ENCODE measurements around the gene IGDCC3. TPM values are rescaled to one million over a fixed set of nuclear protein-coding genes. Genes with fewer than 3 reads are reported as not detected.

Gene IGDCC3
- total RNA-seq, 1 experiment from 2014 or later, result 0.32 TPM

DNA sequence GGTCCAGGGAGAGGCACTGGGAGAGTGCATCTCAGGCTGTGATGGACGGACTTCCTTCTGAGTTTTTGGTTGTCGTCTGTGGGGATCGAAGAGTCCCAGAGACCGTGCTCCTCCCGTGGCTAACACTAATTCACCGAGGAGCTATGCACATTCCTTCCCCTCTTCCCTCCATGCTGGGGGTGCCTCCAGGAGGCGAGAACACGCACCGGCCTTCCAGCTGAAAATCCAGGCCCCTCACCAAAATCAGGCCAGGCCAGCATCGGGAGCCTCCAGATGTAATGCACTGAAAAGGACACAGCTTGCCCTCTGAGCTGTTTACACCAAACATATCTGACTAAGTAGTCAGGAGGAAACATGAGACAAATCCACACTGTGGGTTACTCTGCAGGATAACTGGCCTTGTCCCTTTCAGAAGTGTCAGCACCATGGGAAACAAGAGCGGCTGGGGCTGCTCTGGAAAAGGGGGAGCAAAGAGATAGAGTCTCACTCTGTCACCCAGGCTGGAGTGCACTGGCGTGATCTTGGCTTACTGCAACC is 67.9 kb downstream of the IGDCC3 start:
- ChIA-PET POLR2A (ENCODE audit: low non-redundant PET) (no interaction called here), CTCF (no interaction called here)
- TF ChIP-seq, protein P1, sequence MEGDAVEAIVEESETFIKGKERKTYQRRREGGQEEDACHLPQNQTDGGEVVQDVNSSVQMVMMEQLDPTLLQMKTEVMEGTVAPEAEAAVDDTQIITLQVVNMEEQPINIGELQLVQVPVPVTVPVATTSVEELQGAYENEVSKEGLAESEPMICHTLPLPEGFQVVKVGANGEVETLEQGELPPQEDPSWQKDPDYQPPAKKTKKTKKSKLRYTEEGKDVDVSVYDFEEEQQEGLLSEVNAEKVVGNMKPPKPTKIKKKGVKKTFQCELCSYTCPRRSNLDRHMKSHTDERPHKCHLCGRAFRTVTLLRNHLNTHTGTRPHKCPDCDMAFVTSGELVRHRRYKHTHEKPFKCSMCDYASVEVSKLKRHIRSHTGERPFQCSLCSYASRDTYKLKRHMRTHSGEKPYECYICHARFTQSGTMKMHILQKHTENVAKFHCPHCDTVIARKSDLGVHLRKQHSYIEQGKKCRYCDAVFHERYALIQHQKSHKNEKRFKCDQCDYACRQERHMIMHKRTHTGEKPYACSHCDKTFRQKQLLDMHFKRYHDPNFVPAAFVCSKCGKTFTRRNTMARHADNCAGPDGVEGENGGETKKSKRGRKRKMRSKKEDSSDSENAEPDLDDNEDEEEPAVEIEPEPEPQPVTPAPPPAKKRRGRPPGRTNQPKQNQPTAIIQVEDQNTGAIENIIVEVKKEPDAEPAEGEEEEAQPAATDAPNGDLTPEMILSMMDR (conservative IDR thresholded peaks at IDR 0.05; ENCODE audit: low read depth, low read length), result no peak
- no peak for TF ChIP-seq EZH2 (IDR thresholded peaks at IDR 0.05; ENCODE audit: borderline replicate concordance, low read depth, low read length, poor library complexity, severe bottlenecking)
- no peak for DNase-seq (ENCODE audit: low spot score)
- Histone ChIP-seq H3K4me1 (ENCODE audit: insufficient read depth, low read length, poor library complexity, severe bottlenecking) (no peaks in the 10 kb centered on the region), H3K27me3 (replicated peaks; ENCODE audit: insufficient read depth, low read depth, low read length, poor library complexity) (no peaks in the 10 kb centered on the region), H3K36me3 (ENCODE audit: insufficient read depth, low read length, poor library complexity, severe bottlenecking) (no peaks in the 10 kb centered on the region), H3K9me3 (ENCODE audit: low read depth, low read length, poor library complexity, severe bottlenecking) (no peaks in the 10 kb centered on the region), H3K4me3 (ENCODE audit: low read depth, low read length, poor library complexity, severe bottlenecking) (no peak overlapping the region), H3K27ac (ENCODE audit: low read depth, low read length, poor library complexity, severe bottlenecking) (no peak overlapping the region)
- intact Hi-C loops (cut with micrococcal nuclease; ENCODE audit: unreplicated experiment), result no loop called here
- BruUV-seq (replicated peaks), result no TSS peak

DNA sequence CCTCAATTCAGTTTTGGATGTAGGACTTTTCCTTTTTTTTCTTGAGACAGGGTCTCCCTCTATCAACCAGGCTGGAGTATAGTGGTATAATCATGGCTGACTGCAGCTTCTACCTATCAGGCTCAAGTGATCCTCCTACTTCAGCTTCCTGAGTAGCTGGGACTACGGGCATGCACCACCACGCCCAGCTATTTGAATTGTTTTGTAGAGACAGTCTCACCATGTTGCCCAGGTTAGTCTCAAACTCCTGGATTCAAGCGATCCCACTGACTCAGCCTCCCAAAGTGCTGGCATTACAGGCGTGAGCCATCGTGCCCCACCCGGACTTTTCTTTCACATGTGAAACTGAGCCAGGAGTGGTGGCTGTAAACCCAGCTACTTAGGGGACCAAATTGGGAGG is 69.8 kb downstream of the IGDCC3 start:
- ChIA-PET CTCF (no interaction called here), POLR2A (ENCODE audit: low non-redundant PET) (no interaction called here)
- H3K27ac ChIP-seq (ENCODE audit: low read depth, low read length, poor library complexity, severe bottlenecking), result no peak overlapping the region
- DNase-seq (ENCODE audit: low spot score), result no peak
- H3K4me1 ChIP-seq (ENCODE audit: insufficient read depth, low read length, poor library complexity, severe bottlenecking), result peaks cover 10% of the 10 kb centered on the region
- no peaks in the 10 kb centered on the region for H3K9me3 ChIP-seq (ENCODE audit: low read depth, low read length, poor library complexity, severe bottlenecking)
- no peaks in the 10 kb centered on the region for H3K36me3 ChIP-seq (ENCODE audit: insufficient read depth, low read length, poor library complexity, severe bottlenecking)
- H3K27me3 ChIP-seq (replicated peaks; ENCODE audit: insufficient read depth, low read depth, low read length, poor library complexity), result no peaks in the 10 kb centered on the region
- intact Hi-C loops (cut with micrococcal nuclease; ENCODE audit: unreplicated experiment), result no loop called here
- no TSS peak for BruUV-seq (replicated peaks)
- TF ChIP-seq, protein P1 (conservative IDR thresholded peaks at IDR 0.05; ENCODE audit: low read depth, low read length), result no peak
- TF ChIP-seq EZH2 (IDR thresholded peaks at IDR 0.05; ENCODE audit: borderline replicate concordance, low read depth, low read length, poor library complexity, severe bottlenecking), result no peak
- H3K4me3 ChIP-seq (ENCODE audit: low read depth, low read length, poor library complexity, severe bottlenecking), result no peak overlapping the region

DNA sequence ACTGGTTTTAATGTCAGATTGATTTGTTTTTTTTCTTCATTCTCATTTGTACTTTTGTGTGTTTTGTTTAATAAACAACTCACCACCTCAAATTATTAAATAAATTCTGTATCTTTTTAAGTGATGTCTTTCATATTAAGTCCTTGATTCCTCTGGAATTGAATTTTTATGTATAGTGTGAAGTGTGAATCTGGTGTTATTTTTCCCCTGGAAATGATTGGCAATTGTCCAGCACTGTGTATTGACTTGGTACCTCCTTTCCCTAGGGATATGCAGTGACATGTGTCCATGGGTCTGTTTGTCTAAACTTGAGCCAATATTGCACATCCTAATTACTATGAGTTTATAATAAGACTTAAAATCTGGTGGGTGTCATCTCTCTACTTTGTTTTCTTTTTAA is 71.3 kb downstream of the IGDCC3 start:
- H3K4me1 ChIP-seq (ENCODE audit: insufficient read depth, low read length, poor library complexity, severe bottlenecking), result peaks cover 10% of the 10 kb centered on the region
- no peak for DNase-seq (ENCODE audit: low spot score)
- no peaks in the 10 kb centered on the region for H3K36me3 ChIP-seq (ENCODE audit: insufficient read depth, low read length, poor library complexity, severe bottlenecking)
- no peaks in the 10 kb centered on the region for H3K9me3 ChIP-seq (ENCODE audit: low read depth, low read length, poor library complexity, severe bottlenecking)
- BruUV-seq (replicated peaks), result no TSS peak
- intact Hi-C loops (cut with micrococcal nuclease; ENCODE audit: unreplicated experiment), result no loop called here
- TF ChIP-seq, protein P1 (conservative IDR thresholded peaks at IDR 0.05; ENCODE audit: low read depth, low read length), result no peak
- no peak for TF ChIP-seq EZH2 (IDR thresholded peaks at IDR 0.05; ENCODE audit: borderline replicate concordance, low read depth, low read length, poor library complexity, severe bottlenecking)
- CTCF ChIA-PET, result no interaction called here
- H3K4me3 ChIP-seq (ENCODE audit: low read depth, low read length, poor library complexity, severe bottlenecking), result no peak overlapping the region
- no peak overlapping the region for H3K27ac ChIP-seq (ENCODE audit: low read depth, low read length, poor library complexity, severe bottlenecking)
- no peaks in the 10 kb centered on the region for H3K27me3 ChIP-seq (replicated peaks; ENCODE audit: insufficient read depth, low read depth, low read length, poor library complexity)
- POLR2A ChIA-PET (ENCODE audit: low non-redundant PET), result no interaction called here

All from A673 (cell line).